ENCODE results near the gene CASR. TPM values are rescaled to one million over a fixed set of nuclear protein-coding genes. Genes with fewer than 3 reads are reported as not detected.

Gene CASR
- total RNA-seq, 1 experiment from 2014 or later, result not detected

- POLR2A ChIA-PET (ENCODE audit: low non-redundant PET), result no interaction called here
Measured at GRCh38 chr3:122299215-122299614, 115.7 kb downstream of the CASR start.

GRCh38 chr3:122299872-122300460 lies 116.5 kb downstream of the CASR start:
- Histone ChIP-seq H3K36me3 (ENCODE audit: insufficient read depth, low read length, poor library complexity, severe bottlenecking) (no peaks in the 10 kb centered on the region), H3K4me1 (ENCODE audit: insufficient read depth, low read length, poor library complexity, severe bottlenecking) (no peaks in the 10 kb centered on the region), H3K9me3 (ENCODE audit: low read depth, low read length, poor library complexity, severe bottlenecking) (no peaks in the 10 kb centered on the region), H3K4me3 (ENCODE audit: low read depth, low read length, poor library complexity, severe bottlenecking) (no peak overlapping the region), H3K27me3 (replicated peaks; ENCODE audit: insufficient read depth, low read depth, low read length, poor library complexity) (no peaks in the 10 kb centered on the region), H3K27ac (ENCODE audit: low read depth, low read length, poor library complexity, severe bottlenecking) (no peak overlapping the region)
- no TSS peak for BruUV-seq (replicated peaks)
- DNase-seq (ENCODE audit: low spot score), result peak; percentile 45
- ChIA-PET POLR2A (ENCODE audit: low non-redundant PET) (no interaction called here), CTCF (no interaction called here)
- intact Hi-C loops (cut with micrococcal nuclease; ENCODE audit: unreplicated experiment), result loop anchor here (2.0 kb wide), 2 partner anchors 197 to 753 kb away; no protein-coding TSS in a partner anchor
- no peak for TF ChIP-seq EZH2 (IDR thresholded peaks at IDR 0.05; ENCODE audit: borderline replicate concordance, low read depth, low read length, poor library complexity, severe bottlenecking)
- TF ChIP-seq CTCF (conservative IDR thresholded peaks at IDR 0.05; ENCODE audit: low read depth, low read length), result peak; percentile 61

More at GRCh38 chr3:122299215-122299614, 115.7 kb downstream of the CASR start:
- H3K27me3 ChIP-seq (replicated peaks; ENCODE audit: insufficient read depth, low read depth, low read length, poor library complexity), result no peaks in the 10 kb centered on the region
- intact Hi-C loops (cut with micrococcal nuclease; ENCODE audit: unreplicated experiment), result no loop called here
- no peaks in the 10 kb centered on the region for H3K9me3 ChIP-seq (ENCODE audit: low read depth, low read length, poor library complexity, severe bottlenecking)
- H3K4me1 ChIP-seq (ENCODE audit: insufficient read depth, low read length, poor library complexity, severe bottlenecking), result no peaks in the 10 kb centered on the region
- CTCF ChIA-PET, result no interaction called here
- no peaks in the 10 kb centered on the region for H3K36me3 ChIP-seq (ENCODE audit: insufficient read depth, low read length, poor library complexity, severe bottlenecking)
- DNase-seq (ENCODE audit: low spot score), result no peak
- no peak overlapping the region for H3K4me3 ChIP-seq (ENCODE audit: low read depth, low read length, poor library complexity, severe bottlenecking)
- no TSS peak for BruUV-seq (replicated peaks)
- no peak overlapping the region for H3K27ac ChIP-seq (ENCODE audit: low read depth, low read length, poor library complexity, severe bottlenecking)
- TF ChIP-seq CTCF (conservative IDR thresholded peaks at IDR 0.05; ENCODE audit: low read depth, low read length) (no peak), EZH2 (IDR thresholded peaks at IDR 0.05; ENCODE audit: borderline replicate concordance, low read depth, low read length, poor library complexity, severe bottlenecking) (no peak)

GRCh38 chr3:122301063-122301462 lies 117.6 kb downstream of the CASR start:
- Histone ChIP-seq H3K4me1 (ENCODE audit: insufficient read depth, low read length, poor library complexity, severe bottlenecking) (no peaks in the 10 kb centered on the region), H3K36me3 (ENCODE audit: insufficient read depth, low read length, poor library complexity, severe bottlenecking) (no peaks in the 10 kb centered on the region), H3K27ac (ENCODE audit: low read depth, low read length, poor library complexity, severe bottlenecking) (no peak overlapping the region), H3K27me3 (replicated peaks; ENCODE audit: insufficient read depth, low read depth, low read length, poor library complexity) (no peaks in the 10 kb centered on the region), H3K9me3 (ENCODE audit: low read depth, low read length, poor library complexity, severe bottlenecking) (no peaks in the 10 kb centered on the region), H3K4me3 (ENCODE audit: low read depth, low read length, poor library complexity, severe bottlenecking) (no peak overlapping the region)
- TF ChIP-seq CTCF (conservative IDR thresholded peaks at IDR 0.05; ENCODE audit: low read depth, low read length) (no peak), EZH2 (IDR thresholded peaks at IDR 0.05; ENCODE audit: borderline replicate concordance, low read depth, low read length, poor library complexity, severe bottlenecking) (no peak)
- no peak for DNase-seq (ENCODE audit: low spot score)
- intact Hi-C loops (cut with micrococcal nuclease; ENCODE audit: unreplicated experiment), result loop anchor here (2.0 kb wide), 2 partner anchors 198 to 754 kb away; no protein-coding TSS in a partner anchor
- ChIA-PET POLR2A (ENCODE audit: low non-redundant PET) (no interaction called here), CTCF (no interaction called here)
- BruUV-seq (replicated peaks), result no TSS peak

Measured in A673 (cell line).